K562 treated with DMSO at 1 percent for 24 hours (cell line): ENCODE results near the gene ITGAX. TPM values are rescaled to one million over a fixed set of nuclear protein-coding genes. Genes with fewer than 3 reads are reported as not detected.

Experiments used
- total RNA-seq: library from RNA; unstranded; fragments of 300-600 nt; gene quantifications from 2 replicates; pipeline ENCODE4 v1.2.3, GENCODE V29; 2022; ENCODE audit warnings: low read depth; ENCODE audit not compliant: insufficient read depth

The ITGAX gene
- total RNA-seq = 0.44 and 0.50 TPM in 2 replicates

DNA sequence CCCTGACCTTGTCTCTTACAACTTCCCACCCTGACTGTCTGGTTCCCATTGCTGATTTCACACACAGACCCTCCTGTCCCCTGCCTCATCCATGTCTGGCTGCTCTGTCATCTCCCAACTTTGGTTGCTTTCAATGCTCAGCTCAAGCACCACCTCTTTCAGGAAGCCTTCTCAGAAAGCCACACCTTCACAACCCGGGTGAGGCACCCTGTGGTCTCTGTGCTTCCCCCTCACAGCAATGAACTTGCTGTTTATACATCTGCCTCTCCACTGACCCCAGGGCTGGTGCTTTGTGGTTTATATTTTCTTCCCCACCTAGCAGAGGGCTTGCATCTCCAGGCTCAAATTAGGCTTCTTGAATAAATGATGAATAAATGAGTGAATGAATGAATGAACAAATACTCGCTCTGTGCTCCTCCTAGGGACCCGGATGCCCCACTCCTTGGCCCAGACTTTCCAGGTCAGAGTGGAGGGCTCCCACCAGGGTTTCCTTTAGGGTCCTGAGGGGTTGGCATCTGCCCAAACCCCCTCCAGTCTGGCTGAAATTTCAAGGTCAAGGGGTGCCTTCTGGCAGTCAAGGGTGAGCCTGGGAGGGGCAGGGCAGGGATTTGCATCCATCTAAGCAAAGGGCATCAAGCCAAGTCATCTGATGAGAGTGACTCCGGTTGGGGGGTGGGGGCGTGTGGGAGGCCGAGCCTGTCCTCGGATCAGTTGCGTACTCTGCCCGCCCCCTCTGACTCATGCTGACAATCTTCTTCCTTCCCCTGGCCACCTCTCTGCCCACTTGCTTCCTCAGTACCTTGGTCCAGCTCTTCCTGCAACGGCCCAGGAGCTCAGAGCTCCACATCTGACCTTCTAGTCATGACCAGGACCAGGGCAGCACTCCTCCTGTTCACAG lies at the start of gene ITGAX:
Gene ITGAX, plus strand, starts transcription at position 783 of the 898 bp plus-strand sequence. Its CDS starts 79 bp downstream, at position 862.

DNA sequence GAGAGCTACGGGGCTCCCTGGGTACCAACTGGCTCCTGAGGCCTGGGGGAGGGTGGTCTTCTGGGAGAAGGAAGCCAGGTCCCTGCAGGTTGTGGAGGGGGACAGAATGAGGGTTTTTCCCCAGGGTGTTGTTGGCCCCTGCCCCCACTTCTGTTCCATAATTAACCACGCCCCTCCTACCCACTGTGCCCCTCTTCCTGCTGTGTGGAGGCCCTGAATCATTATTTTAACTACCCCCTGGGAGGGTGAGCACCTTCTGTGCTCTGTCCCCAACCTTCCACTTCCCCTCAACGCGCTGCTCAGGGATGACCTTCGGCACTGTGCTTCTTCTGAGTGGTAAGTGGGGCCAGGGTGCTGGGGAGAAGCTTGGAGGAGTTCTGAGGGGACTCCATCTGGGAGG lies 38.1 kb downstream of the ITGAX start, which contains the start of gene ITGAD:
Gene ITGAD, plus strand, starts transcription at position 280 of the 400 bp plus-strand sequence. Its CDS starts 26 bp downstream, at position 306.

DNA sequence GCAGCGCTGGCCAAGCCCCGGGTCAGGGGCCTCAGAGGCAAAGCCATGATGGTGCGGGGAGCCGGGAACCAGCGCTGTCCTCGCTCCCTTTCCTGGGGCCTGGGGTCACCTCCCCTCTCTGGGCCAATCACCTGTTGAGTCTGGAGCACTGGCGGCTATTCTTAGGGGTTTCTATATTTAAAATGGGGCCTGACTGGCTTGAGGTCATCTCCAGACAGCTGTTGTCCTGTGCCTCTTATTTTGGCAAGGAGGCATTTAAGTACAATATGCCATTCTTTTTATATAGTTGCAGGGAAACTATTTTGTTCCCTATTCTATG lies 73.3 kb downstream of the ITGAX start, which contains the start of gene COX6A2:
Gene COX6A2, minus strand, starts transcription at position 82 of the 319 bp plus-strand sequence. Its CDS starts 35 bp downstream, at position 47.

Other genes with a start within 250 kb of the ITGAX start
- gene BCKDK, start 246.8 kb upstream of the ITGAX start, total RNA-seq = 57.1 and 65.5 TPM in 2 replicates
- 76.8 and 93.8 TPM in 2 replicates for gene KAT8, start 237.5 kb upstream of the ITGAX start, total RNA-seq
- gene PRSS8, start 219.4 kb upstream of the ITGAX start, total RNA-seq = 56.3 and 61.3 TPM in 2 replicates
- 0.45 TPM in 1 of 2 replicates, not detected in the other for gene PRSS36, start 205.1 kb upstream of the ITGAX start, total RNA-seq
- gene FUS, start 175.0 kb upstream of the ITGAX start, total RNA-seq = 211 and 283 TPM in 2 replicates
- gene PYCARD, start 152.4 kb upstream of the ITGAX start, total RNA-seq = 91.6 and 93.5 TPM in 2 replicates
- 0.02 TPM in 1 of 2 replicates, not detected in the other for gene TRIM72, start 141.1 kb upstream of the ITGAX start, total RNA-seq
- not detected in 2 replicates for gene PYDC1, start 138.0 kb upstream of the ITGAX start, total RNA-seq
- 3.6 and 5.1 TPM in 2 replicates for gene ITGAM, start 95.2 kb upstream of the ITGAX start, total RNA-seq
- not detected in 2 replicates for gene ITGAD, start 38.2 kb downstream of the ITGAX start, total RNA-seq
- not detected in 2 replicates for gene COX6A2, start 73.2 kb downstream of the ITGAX start, total RNA-seq
- gene ZNF843, start 87.6 kb downstream of the ITGAX start, total RNA-seq = 0.38 and 0.90 TPM in 2 replicates
- gene ARMC5, start 104.3 kb downstream of the ITGAX start, total RNA-seq = 26.2 and 26.9 TPM in 2 replicates
- 0.95 and 4.6 TPM in 2 replicates for gene TGFB1I1, start 117.0 kb downstream of the ITGAX start, total RNA-seq
- 3.9 and 4.9 TPM in 2 replicates for gene SLC5A2, start 127.9 kb downstream of the ITGAX start, total RNA-seq
- 74.8 and 82.3 TPM in 2 replicates for gene RUSF1, start 153.2 kb downstream of the ITGAX start, total RNA-seq
- gene AHSP, start 172.7 kb downstream of the ITGAX start, total RNA-seq = 4.4 and 6.0 TPM in 2 replicates